Measurements from ENCODE around the gene PRKCE. TPM values are rescaled to one million over a fixed set of nuclear protein-coding genes. Genes with fewer than 3 reads are reported as not detected.

PRKCE gene
- total RNA-seq, 2 donors from 2014 or later: 7.2 to 25.4 TPM

DNA sequence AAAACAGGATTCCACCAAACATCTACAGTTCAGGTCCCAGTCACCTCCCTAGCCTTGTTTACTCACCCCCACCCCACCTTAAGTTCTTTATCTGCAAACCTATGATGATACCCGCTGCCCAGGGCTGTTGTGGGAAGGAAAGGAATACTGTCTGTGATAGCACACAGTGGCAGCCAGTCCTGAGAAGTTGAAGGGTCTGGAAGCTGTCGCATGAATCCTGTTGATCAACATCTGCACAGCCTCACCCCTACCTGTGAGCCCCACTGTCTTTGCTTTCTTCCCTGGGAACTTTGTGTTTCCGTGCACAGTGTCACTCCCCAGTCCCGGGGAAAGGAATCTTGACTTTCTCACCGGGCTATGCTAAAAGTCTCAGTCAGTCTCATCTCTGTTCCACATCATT lies 485.0 kb downstream of the PRKCE start:
- no peak for DNase-seq (ENCODE audit: low spot score)
- H3K4me1 ChIP-seq (replicated peaks): peaks cover 9% of the 10 kb centered on the region
- no peak overlapping the region for H3K27ac ChIP-seq
- no peaks in the 10 kb centered on the region for H3K36me3 ChIP-seq
- 95% methylated on average over 5 of the region's 5 CpGs for WGBS
- H3K4me3 ChIP-seq: no peak overlapping the region
- H3K27me3 ChIP-seq (replicated peaks; ENCODE audit: insufficient read depth): no peaks in the 10 kb centered on the region
- intact Hi-C loops (cut with DNase I): no loop called here
- TF ChIP-seq POLR2AphosphoS5 (IDR thresholded peaks at IDR 0.05) (no peak), POLR2A (IDR thresholded peaks at IDR 0.05) (no peak)
- TF ChIP-seq, protein P1, sequence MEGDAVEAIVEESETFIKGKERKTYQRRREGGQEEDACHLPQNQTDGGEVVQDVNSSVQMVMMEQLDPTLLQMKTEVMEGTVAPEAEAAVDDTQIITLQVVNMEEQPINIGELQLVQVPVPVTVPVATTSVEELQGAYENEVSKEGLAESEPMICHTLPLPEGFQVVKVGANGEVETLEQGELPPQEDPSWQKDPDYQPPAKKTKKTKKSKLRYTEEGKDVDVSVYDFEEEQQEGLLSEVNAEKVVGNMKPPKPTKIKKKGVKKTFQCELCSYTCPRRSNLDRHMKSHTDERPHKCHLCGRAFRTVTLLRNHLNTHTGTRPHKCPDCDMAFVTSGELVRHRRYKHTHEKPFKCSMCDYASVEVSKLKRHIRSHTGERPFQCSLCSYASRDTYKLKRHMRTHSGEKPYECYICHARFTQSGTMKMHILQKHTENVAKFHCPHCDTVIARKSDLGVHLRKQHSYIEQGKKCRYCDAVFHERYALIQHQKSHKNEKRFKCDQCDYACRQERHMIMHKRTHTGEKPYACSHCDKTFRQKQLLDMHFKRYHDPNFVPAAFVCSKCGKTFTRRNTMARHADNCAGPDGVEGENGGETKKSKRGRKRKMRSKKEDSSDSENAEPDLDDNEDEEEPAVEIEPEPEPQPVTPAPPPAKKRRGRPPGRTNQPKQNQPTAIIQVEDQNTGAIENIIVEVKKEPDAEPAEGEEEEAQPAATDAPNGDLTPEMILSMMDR (IDR thresholded peaks at IDR 0.05): no peak
- H3K9me3 ChIP-seq: no peaks in the 10 kb centered on the region

DNA sequence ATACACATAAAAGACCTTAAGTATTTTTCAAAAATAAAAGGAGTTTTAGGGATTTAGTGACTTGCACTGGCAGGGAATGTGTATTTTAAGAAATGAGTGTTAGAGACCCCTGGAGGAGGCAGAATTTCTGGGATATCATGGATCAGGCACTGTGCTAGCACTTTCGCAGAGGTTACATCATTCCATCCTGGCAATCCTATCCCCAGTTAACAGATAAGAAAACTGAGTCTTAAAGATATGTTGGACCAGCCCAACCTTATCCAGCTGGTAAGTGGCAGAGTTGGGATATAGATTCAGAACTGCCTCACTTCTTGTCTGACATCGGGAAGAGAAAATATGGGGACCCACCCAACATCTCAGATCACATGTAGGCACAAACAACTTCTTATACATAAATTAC lies 485.5 kb downstream of the PRKCE start:
- Histone ChIP-seq H3K27me3 (replicated peaks; ENCODE audit: insufficient read depth) (no peaks in the 10 kb centered on the region), H3K4me1 (replicated peaks) (peaks cover 9% of the 10 kb centered on the region), H3K9me3 (no peaks in the 10 kb centered on the region), H3K36me3 (no peaks in the 10 kb centered on the region), H3K27ac (no peak overlapping the region), H3K4me3 (no peak overlapping the region)
- no peak for DNase-seq (ENCODE audit: low spot score)
- intact Hi-C loops (cut with DNase I): no loop called here
- TF ChIP-seq POLR2AphosphoS5 (IDR thresholded peaks at IDR 0.05) (no peak), POLR2A (IDR thresholded peaks at IDR 0.05) (no peak)
- TF ChIP-seq, protein P1 (IDR thresholded peaks at IDR 0.05): no peak
- WGBS: 96% methylated on average over 2 of the region's 2 CpGs

DNA sequence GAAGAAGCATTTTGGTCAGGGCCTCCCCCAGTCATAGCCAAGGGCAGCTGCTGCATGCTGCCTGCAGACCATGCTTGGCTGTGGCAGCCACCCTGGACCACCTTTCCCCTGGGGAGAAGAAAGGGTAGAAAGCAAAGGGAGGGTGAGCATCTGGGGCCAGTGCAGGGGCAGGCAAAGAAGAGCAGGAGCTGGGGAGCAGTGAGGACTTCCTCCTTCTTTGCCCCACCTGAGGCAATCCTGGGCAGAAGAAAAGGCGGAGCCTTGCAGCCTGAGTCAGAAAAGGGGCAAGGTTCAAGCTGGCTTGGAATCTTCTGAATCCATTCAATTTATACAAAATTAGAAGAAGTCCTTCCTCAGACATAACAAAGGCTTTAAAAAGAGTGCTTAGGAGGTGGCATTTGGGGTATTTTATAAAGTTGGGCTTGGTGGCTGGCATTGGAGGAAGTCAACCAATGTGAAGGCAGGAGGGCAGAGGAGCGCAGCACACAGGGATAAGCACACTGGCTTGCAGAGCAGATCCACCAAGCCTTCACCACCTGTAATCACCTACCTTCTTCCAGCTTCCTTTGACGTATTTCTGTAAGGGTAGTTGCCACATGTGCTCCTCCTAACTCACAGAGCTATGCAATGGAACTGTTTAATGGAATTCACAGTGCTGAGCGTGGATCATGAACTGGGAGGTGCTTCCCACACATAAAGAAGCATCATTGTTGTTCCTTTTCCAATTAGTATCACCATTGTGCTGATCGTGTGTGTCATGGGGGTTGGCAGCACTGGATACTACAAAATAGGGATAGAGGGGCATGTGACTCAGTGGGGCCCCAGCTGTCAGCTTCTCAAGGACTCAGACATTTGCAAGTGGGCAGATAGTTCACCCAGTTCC lies 491.3 kb downstream of the PRKCE start:
- intact Hi-C loops (cut with DNase I): no loop called here
- WGBS: 92% methylated on average over 5 of the region's 5 CpGs
- no peak overlapping the region for H3K4me3 ChIP-seq

DNA sequence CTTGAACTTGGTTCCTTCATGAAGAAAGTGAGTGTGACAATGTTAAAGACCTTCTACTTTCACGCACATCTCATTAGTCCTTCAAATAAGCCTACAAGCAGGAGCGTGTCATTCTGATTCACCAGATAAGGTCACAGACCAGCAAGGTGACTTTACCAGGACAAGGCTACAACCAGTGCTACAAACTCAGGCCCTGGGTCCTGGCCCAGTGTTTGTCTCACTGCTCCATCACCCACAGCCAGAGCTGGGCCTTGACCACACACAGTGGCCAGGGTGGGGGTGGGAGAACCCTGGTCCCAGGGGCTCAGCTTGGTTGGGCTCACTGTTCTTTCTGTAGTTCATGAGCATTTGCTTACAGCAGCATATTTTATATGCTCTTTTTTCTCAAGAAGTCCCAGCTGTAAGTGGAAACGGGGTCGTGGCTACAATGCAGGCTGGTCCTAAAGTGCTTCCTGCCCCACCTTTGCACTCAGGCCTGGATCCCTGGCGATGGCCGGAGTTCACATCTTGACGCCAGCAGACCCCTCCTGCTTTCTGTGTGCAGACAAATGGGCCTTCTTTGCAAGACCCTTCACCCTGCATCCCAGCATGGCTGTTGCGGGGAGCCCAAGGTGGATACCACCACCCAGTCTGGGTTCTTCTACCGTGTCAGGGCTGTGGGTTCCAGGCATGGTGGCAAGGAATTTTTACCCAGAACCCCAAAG lies 492.1 kb downstream of the PRKCE start:
- no peak for DNase-seq (ENCODE audit: low spot score)
- WGBS: 93% methylated on average over 9 of the region's 9 CpGs
- H3K36me3 ChIP-seq: no peaks in the 10 kb centered on the region
- H3K4me1 ChIP-seq (replicated peaks): no peaks in the 10 kb centered on the region
- H3K9me3 ChIP-seq: no peaks in the 10 kb centered on the region
- no peak overlapping the region for H3K4me3 ChIP-seq
- H3K27ac ChIP-seq: no peak overlapping the region
- no peak for TF ChIP-seq POLR2AphosphoS5 (IDR thresholded peaks at IDR 0.05)
- TF ChIP-seq, protein P1 (IDR thresholded peaks at IDR 0.05): no peak
- no peak for TF ChIP-seq POLR2A (IDR thresholded peaks at IDR 0.05)
- intact Hi-C loops (cut with DNase I): no loop called here
- no peaks in the 10 kb centered on the region for H3K27me3 ChIP-seq (replicated peaks; ENCODE audit: insufficient read depth)

More for the DNA sequence above, 491.3 kb downstream of the PRKCE start:
- H3K9me3 ChIP-seq: no peaks in the 10 kb centered on the region
- TF ChIP-seq POLR2AphosphoS5 (IDR thresholded peaks at IDR 0.05) (no peak), POLR2A (IDR thresholded peaks at IDR 0.05) (no peak)
- TF ChIP-seq, protein P1 (IDR thresholded peaks at IDR 0.05): no peak
- H3K4me1 ChIP-seq (replicated peaks): no peaks in the 10 kb centered on the region
- no peaks in the 10 kb centered on the region for H3K36me3 ChIP-seq
- H3K27ac ChIP-seq: no peak overlapping the region
- DNase-seq (ENCODE audit: low spot score): no peak
- H3K27me3 ChIP-seq (replicated peaks; ENCODE audit: insufficient read depth): no peaks in the 10 kb centered on the region
